GM19372 (cell line): Measurements from ENCODE around the gene CNTNAP4.

Experiments used
- ATAC-seq: cut with Tn5 transposase; IDR thresholded peaks from one replicate; pipeline ENCODE4 v1.9.1; 2021; ENCODE audit warnings: mild to moderate bottlenecking, low read depth, moderate library complexity; ENCODE audit not compliant: unreplicated experiment

Gene CNTNAP4

DNA sequence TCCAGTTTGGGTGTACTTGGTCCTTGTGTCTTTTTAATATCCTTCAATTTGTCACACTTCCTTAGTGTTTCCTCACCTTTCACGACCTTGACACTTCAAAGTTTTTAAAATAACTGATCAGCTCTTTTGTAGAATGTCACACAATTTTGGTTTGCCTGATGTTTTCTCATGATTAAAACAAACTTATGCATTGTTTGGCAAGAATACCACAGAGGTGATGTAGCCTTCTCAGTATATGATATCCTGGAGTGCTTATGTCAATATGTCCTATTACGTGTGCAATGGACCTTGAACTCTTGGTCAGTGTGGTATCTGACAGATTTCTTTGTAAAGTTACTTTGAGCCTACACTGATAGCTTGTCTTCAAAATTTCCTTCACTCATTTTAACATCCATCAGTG lies 297.4 kb downstream of the CNTNAP4 start:
- no peak for ATAC-seq

GRCh38 chr16:76576526-76576925 lies 299.3 kb downstream of the CNTNAP4 start:
- ATAC-seq = no peak

DNA sequence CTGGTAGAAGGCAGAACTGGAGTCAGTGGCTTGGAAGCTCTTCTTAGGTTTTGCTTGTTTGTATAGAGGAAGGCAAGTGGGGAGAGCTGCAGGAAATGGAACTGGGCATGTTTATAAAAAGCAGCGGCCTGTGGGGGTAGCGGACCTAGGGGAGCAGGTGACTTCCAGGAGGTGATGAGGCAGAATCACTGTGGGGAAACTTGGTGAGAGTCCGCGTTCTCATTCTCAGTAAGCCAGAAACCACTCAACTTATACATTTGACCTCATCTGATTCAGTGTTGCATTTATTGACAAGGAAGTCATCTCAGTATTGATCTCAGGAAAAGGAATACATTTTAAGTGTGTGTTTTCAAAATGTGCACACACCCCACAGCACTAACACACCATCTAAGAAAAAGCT lies 299.8 kb downstream of the CNTNAP4 start:
- no peak for ATAC-seq

DNA sequence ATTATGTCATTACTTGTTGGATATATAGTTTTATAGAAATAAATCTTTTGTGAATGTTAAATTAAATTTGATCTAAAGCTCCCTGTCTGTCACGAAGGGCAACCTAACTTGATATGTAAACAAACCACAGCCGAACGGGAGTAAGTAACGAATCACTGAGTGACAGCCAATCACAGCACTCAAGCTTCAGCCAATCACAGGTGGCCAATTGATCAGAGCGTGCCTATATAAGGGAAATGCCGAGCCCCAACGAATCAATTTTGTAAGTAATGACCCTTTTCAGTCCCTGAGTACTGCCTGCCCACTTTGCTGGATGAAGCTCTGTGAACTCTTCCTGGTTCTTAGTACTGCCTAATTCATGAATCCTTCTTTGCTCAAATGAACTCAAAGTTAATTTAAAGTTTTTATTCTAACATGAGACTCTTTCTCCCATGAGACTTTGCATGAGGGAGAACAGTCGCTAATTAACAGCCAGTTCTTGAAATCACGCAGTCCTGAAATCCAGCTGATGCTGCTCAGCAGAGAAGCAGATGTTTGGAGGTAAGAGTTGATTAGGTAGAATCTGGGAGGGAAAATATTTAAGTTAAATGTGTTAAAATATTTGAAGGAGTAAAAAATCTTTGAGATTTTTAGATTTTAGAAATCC lies 302.2 kb downstream of the CNTNAP4 start:
- no peak for ATAC-seq

DNA sequence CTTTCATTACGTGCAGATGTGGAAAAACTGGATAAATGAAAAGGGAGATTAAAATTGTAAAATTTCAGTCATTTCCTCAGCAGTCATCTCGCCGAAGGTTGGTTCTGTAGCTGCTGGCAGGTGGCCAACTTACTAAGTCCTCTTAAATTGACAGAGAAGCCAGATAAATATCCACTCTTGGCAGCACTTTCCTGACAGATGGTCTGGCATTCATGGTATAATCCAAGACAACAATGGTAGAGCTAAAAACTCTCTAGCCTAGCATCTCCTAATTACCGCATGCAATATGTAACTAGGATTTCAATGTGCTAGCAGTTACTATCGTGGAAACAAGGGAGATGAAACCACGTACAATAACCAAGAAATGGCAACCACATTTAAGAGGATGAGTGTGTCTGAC lies 306.3 kb downstream of the CNTNAP4 start:
- ATAC-seq = no peak

- ATAC-seq = no peak
Observed at GRCh38 chr16:76583945-76584344, 306.7 kb downstream of the CNTNAP4 start.

GRCh38 chr16:76598498-76598897 lies 321.3 kb downstream of the CNTNAP4 start:
- ATAC-seq = no peak

GRCh38 chr16:76607317-76607716 lies 330.1 kb downstream of the CNTNAP4 start:
- ATAC-seq = no peak
